ENCODE results near the gene TEKTIP1.

The TEKTIP1 gene

DNA sequence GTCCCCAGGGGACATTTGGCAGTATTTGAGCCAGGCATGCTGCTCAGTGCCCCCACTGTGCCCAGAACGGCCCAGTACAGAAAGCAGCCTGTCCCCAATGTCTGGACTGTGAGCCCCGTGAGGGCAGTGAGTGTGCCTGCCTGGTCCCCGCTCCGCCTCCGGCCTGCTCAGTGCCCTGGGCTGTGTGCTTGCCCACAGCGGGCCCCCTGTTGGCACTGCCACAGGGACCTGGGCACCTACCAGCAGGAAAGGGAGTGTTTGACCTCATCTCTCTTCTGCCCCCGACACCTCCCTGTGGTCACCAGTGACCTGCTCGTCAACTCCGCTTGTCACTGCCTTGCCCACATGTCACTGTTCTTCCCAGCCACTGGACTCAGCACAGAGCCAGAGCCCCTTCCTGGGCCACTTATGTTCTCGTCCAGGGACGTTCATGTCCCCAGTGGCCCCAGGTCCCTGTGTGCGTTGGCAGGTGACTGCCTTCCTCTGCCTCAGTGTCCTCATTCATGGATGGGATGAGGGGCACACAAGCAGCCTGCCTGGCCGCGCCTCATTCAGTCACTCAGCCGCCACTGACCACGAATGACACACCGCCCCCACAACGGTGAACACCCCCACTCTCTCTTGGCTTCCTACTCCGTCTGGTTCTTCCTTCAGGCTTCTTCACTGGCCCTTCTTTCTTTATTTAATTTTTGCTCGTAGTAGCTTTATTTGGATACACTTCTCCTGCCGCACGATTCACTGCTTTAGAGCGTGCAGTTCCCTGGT is 30.0 kb upstream of the TEKTIP1 start:
- Histone ChIP-seq H3K9me2 (ENCODE audit: low read depth, low read length) (no peaks in the 10 kb centered on the region), H2AFZ (ENCODE audit: low read length) (no peak overlapping the region), H3K4me3 (ENCODE audit: low read depth, low read length, poor library complexity, severe bottlenecking) (no peak overlapping the region), H3K9me3 (ENCODE audit: low read length) (no peaks in the 10 kb centered on the region), H3K4me1 (ENCODE audit: insufficient read depth, low read length, severe bottlenecking) (peaks cover 21% of the 10 kb centered on the region), H3K27me3 (ENCODE audit: insufficient read depth, low read length) (no peaks in the 10 kb centered on the region), H3K9ac (ENCODE audit: low read length) (no peak overlapping the region), H3K79me2 (ENCODE audit: insufficient read depth, low read length) (peaks cover 11% of the 10 kb centered on the region), H3K4me2 (ENCODE audit: low read length) (no peak overlapping the region), H4K20me1 (ENCODE audit: insufficient read depth, low read length) (no peaks in the 10 kb centered on the region), H3F3A (ENCODE audit: insufficient read depth, low read length) (no peaks in the 10 kb centered on the region), H3K36me3 (ENCODE audit: insufficient read depth, low read length) (peaks cover 17% of the 10 kb centered on the region; the same call in 1 of the 2 replicates), H3K27ac (ENCODE audit: low read depth, low read length, poor library complexity, severe bottlenecking) (no peak overlapping the region)
- TF ChIP-seq, protein P1, sequence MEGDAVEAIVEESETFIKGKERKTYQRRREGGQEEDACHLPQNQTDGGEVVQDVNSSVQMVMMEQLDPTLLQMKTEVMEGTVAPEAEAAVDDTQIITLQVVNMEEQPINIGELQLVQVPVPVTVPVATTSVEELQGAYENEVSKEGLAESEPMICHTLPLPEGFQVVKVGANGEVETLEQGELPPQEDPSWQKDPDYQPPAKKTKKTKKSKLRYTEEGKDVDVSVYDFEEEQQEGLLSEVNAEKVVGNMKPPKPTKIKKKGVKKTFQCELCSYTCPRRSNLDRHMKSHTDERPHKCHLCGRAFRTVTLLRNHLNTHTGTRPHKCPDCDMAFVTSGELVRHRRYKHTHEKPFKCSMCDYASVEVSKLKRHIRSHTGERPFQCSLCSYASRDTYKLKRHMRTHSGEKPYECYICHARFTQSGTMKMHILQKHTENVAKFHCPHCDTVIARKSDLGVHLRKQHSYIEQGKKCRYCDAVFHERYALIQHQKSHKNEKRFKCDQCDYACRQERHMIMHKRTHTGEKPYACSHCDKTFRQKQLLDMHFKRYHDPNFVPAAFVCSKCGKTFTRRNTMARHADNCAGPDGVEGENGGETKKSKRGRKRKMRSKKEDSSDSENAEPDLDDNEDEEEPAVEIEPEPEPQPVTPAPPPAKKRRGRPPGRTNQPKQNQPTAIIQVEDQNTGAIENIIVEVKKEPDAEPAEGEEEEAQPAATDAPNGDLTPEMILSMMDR (IDR thresholded peaks at IDR 0.05; ENCODE audit: low read length): no peak
- TF ChIP-seq EZH2 (IDR thresholded peaks at IDR 0.05; ENCODE audit: borderline replicate concordance, low read length): no peak

- H3K9me2 ChIP-seq (ENCODE audit: low read depth, low read length): no peaks in the 10 kb centered on the region
- H2AFZ ChIP-seq (ENCODE audit: low read length): no peak overlapping the region
- H3K9ac ChIP-seq (ENCODE audit: low read length): no peak overlapping the region
- H3K27ac ChIP-seq (ENCODE audit: low read depth, low read length, poor library complexity, severe bottlenecking): no peak overlapping the region
- no peaks in the 10 kb centered on the region for H3K9me3 ChIP-seq (ENCODE audit: low read length)
- H3K4me1 ChIP-seq (ENCODE audit: insufficient read depth, low read length, severe bottlenecking): peaks cover 21% of the 10 kb centered on the region
- H3K4me3 ChIP-seq (ENCODE audit: low read depth, low read length, poor library complexity, severe bottlenecking): no peak overlapping the region
- H3K27me3 ChIP-seq (ENCODE audit: insufficient read depth, low read length): no peaks in the 10 kb centered on the region
- no peaks in the 10 kb centered on the region for H4K20me1 ChIP-seq (ENCODE audit: insufficient read depth, low read length)
- TF ChIP-seq, protein P1 (IDR thresholded peaks at IDR 0.05; ENCODE audit: low read length): no peak
- no peak for TF ChIP-seq EZH2 (IDR thresholded peaks at IDR 0.05; ENCODE audit: borderline replicate concordance, low read length)
- no peaks in the 10 kb centered on the region for H3F3A ChIP-seq (ENCODE audit: insufficient read depth, low read length)
- peaks cover 11% of the 10 kb centered on the region for H3K79me2 ChIP-seq (ENCODE audit: insufficient read depth, low read length)
- no peak overlapping the region for H3K4me2 ChIP-seq (ENCODE audit: low read length)
- H3K36me3 ChIP-seq (ENCODE audit: insufficient read depth, low read length): peaks cover 17% of the 10 kb centered on the region; the same call in 1 of the 2 replicates
Observed at GRCh38 chr19:3509566-3509989, 29.4 kb upstream of the TEKTIP1 start.

- Histone ChIP-seq H3K27me3 (ENCODE audit: insufficient read depth, low read length) (no peaks in the 10 kb centered on the region), H3F3A (ENCODE audit: insufficient read depth, low read length) (no peaks in the 10 kb centered on the region), H3K27ac (ENCODE audit: low read depth, low read length, poor library complexity, severe bottlenecking) (no peak overlapping the region), H3K4me2 (ENCODE audit: low read length) (no peak overlapping the region), H3K4me3 (ENCODE audit: low read depth, low read length, poor library complexity, severe bottlenecking) (no peak overlapping the region), H3K79me2 (ENCODE audit: insufficient read depth, low read length) (peaks cover 11% of the 10 kb centered on the region), H4K20me1 (ENCODE audit: insufficient read depth, low read length) (no peaks in the 10 kb centered on the region), H2AFZ (ENCODE audit: low read length) (no peak overlapping the region), H3K9me3 (ENCODE audit: low read length) (no peaks in the 10 kb centered on the region), H3K4me1 (ENCODE audit: insufficient read depth, low read length, severe bottlenecking) (peaks cover 12% of the 10 kb centered on the region), H3K36me3 (ENCODE audit: insufficient read depth, low read length) (peaks cover 17% of the 10 kb centered on the region; the same call in 1 of the 2 replicates), H3K9me2 (ENCODE audit: low read depth, low read length) (no peaks in the 10 kb centered on the region), H3K9ac (ENCODE audit: low read length) (no peak overlapping the region)
- TF ChIP-seq EZH2 (IDR thresholded peaks at IDR 0.05; ENCODE audit: borderline replicate concordance, low read length): no peak
- TF ChIP-seq, protein P1 (IDR thresholded peaks at IDR 0.05; ENCODE audit: low read length): no peak
Observed at GRCh38 chr19:3510727-3511126, 28.2 kb upstream of the TEKTIP1 start.
